Stimulated activated CD8-positive, alpha-beta memory T cell treated with anti-CD3 and anti-CD28 coated beads, Interleukin-15, amount 100 ng/mL, for 1 hour (primary cell): ENCODE measurements around the gene FOXP4.
"Not testable (repeated sequence)": the region's sequence is repeated elsewhere in the genome, so short reads cannot be mapped to it uniquely, and the experiment has no call there.

Experiments
- DNase-seq: peaks from one replicate; pipeline ENCODE4 v3.0.0-alpha.2; 2020; ENCODE audit warnings: low read depth

Gene FOXP4

DNA sequence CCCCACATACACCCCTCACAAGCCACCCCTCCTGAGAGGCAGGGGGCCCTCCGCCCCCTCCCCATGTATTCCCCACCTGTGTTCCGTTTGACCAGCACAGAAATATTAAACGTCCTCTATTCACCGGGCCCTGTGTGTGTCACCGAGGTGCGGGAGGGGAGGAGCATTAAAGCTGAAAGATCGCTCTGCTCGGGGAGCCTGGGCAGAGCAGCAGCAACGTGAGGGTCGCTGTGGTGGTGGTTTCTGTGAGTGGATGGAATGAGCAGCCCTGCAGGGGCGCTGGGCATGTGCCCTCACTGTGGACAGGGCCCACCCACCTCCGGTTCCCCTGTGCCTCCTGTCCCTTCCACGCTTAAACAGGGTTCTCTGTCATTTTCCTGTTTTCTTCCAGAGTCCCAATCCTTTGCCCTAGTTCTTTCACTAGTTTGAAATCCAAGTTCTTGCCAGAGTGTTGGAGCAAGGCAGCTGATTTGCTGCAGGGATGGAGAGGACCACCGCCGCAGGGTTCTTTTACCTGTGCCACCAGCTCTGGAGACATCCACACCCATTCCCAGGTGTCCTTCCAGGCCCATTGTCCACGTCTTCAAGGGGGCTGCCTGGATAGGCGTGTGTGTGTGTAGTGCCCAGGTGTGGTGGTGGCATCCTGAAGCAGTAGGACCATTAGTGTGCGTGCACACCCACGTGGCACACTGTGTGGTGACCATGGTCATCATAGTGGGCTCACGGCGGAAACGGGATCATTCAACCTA is 54.5 kb downstream of the FOXP4 start:
- DNase-seq: no peak

GRCh38 chr6:41601248-41601549 is 55.0 kb downstream of the FOXP4 start:
- no peak for DNase-seq

DNA sequence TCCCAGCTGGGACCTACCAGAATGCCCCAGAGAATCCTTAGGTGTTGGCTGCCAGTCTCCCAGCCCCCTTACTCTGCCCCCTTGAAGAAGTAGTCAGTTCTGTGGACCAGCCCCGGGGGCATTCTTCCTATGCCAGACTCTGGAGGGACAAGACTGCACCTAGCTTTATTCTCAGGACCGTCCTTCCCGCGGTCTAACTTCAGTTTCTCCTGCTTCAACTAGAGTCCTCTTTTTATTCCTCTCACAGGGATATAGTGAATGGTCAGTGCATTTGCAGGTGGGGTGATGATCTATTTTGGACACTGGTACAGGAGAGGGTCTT is 56.2 kb downstream of the FOXP4 start:
- no peak for DNase-seq

DNA sequence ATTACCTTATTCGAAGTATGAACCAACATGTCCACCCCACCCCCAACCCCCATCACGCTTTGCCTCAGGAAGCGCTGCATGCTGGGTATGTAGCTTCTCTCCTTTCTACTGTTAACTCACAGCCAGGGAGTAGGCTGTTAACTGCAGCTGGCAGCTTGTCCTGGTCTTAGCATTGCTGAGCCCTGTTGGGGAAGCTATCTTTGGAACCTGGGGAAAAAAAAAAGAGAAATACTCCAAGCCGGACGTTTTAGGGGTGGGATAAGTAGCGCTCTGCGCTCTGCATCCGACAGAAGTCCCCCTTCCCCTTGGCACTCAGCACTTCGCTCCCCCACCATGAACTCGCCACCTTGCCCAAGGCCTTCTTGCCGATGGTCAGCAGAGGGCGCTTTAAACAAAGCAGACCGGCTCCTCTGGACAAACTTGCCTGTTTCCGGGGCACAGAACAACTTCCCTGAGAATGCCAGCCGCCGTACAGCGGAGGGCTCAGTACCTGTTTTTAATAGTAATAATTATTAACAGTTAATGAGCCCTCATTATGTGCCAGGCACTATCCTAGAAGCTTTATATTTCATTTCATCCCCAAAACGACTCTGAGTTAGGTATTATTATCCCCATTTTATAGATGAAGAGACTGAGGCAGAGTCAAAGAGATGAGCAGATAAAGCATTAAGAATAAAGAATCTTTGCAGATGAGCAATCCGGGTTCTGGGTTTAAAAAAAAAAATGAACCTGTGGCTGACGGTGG is 56.9 kb downstream of the FOXP4 start:
- peak; percentile 48 for DNase-seq

GRCh38 chr6:41604006-41604405 is 57.8 kb downstream of the FOXP4 start:
- no peak for DNase-seq

DNA sequence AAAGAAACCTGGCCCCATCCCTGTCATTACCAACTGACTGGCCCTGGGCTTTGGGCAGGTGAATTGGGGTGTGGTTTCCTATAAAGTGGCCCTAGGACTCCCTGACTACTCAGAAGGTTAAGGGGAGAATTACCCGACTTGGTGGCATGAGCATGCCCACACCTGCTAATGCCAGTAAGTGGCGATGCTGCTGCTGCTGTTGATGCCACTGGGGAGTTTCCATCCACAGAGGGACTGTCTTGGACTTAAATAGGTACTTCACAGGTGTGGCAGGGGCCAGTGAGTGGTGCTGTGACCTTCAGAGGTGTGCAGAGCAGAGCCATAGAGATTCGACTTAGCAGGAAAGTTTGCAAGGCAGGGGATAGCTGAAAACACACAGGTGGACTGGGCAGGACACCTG is 59.5 kb downstream of the FOXP4 start:
- DNase-seq: no peak

- DNase-seq: no peak
Observed at GRCh38 chr6:41607036-41607435, 60.9 kb downstream of the FOXP4 start.

- DNase-seq: no peak
Observed at GRCh38 chr6:41607736-41608135, 61.6 kb downstream of the FOXP4 start.

- DNase-seq: no peak
Observed at GRCh38 chr6:41608443-41609151, 62.4 kb downstream of the FOXP4 start.

GRCh38 chr6:41614715-41615114 is 68.5 kb downstream of the FOXP4 start:
- no peak for DNase-seq

DNA sequence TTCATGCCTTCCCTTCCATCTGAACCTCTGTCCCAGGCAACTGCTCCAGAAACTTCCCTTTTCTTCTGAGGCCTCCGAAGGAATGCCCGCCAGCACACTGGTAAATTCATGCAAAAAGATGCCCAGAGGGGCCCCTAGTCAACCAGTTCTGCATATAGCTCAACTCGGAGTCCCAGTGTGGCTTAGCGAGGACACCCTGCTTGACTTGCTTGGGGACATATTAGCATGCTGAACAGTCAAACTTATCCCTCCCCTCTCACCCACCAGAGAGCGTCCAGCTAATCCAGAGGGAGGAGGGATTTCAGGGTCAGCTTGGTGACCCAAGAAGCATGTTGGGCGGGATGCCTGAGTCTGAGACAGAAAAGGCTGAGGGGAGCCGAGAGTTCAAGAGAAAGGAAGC is 69.1 kb downstream of the FOXP4 start:
- no peak for DNase-seq

- no peak for DNase-seq
Observed at GRCh38 chr6:41618598-41618997, 72.4 kb downstream of the FOXP4 start.

DNA sequence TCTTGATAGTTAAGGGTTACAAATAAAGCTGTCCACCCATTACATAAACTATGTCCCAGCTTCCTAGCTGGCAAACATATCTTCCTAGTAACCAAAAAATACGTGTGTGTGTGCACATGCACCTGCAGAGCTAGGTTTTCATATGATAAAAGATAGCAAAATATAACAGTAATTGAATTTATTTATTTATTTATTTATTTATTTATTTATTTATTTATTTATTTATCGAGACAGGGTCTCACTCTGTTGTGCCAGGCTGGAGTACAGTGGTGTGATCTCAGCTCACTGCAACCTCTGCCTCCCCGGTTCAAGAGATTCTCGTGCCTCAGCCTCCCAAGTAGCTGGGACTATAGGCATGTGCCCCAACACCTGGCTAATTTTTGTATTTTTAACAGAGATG is 73.0 kb downstream of the FOXP4 start:
- not testable (repeated sequence) for DNase-seq

GRCh38 chr6:41621367-41621766 is 75.2 kb downstream of the FOXP4 start:
- DNase-seq: no peak

DNA sequence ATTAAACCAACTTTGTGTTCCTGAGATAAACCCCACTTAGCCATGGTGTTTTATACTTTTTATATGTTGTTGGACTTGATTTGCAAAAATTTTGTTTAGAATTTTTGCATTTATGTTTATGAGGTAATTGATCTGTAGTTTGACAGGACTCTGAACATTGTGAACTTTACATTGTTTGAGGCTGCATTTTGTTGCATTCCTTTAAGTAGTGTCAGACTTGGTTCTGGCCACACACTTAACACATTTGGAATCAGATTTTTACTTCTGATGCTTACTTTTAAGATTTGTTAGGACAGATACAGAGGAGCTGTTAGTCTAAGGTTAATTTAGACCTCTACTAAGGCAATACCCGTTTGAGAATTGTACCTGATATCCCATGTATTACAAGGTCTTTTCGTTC is 75.6 kb downstream of the FOXP4 start:
- DNase-seq: no peak

GRCh38 chr6:41622206-41622988 is 76.2 kb downstream of the FOXP4 start:
- no peak for DNase-seq

- DNase-seq: no peak
Observed at GRCh38 chr6:41623330-41623729, 77.1 kb downstream of the FOXP4 start.

GRCh38 chr6:41624621-41625380 is 78.6 kb downstream of the FOXP4 start:
- DNase-seq: no peak

DNA sequence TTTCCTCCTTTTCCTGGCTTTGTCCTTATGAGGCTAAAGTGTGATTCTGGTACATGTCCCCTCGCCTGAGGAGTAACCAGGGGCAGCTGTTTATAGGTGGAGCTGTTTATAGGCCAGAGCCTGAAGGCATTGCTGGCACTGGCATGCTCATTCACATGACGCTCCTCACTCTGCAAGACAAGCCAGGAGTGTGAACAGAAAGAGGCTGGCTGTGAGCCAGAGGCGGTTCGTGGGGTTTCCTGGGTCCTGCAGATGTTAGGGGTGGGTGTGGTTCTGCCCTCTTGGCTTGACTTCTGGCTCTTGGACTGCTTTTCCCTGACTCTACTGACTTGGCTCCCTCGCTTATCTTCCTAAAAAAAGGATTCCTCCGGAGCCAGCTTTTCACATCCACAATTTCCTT is 79.3 kb downstream of the FOXP4 start:
- DNase-seq: no peak

GRCh38 chr6:41626022-41626421 is 79.8 kb downstream of the FOXP4 start:
- DNase-seq: no peak

GRCh38 chr6:41626917-41627316 is 80.7 kb downstream of the FOXP4 start:
- DNase-seq: no peak

DNA sequence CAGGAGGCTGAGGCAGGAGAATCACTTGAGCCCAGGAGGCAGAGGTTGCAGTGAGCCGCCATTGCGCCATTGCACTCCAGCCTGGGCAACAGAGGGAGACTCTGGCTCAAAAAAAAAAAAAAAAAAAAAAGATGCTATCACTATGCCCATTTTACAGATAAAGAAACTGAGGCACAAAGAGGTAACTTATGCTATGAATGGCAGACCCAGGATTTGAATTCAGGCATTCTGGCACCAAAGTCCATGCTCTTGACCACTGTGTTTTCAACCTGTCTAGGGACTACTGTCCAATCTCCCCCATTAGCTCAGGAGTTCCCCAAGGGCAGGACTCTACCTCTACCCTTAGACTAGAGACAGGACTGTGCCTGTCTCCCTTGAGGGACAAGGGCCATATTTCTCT is 82.9 kb downstream of the FOXP4 start:
- DNase-seq: no peak
